IPS DF 6.9 (cell line): ENCODE data around the gene NIPA2.

Experiments
- DNase-seq: peaks from one replicate; pipeline ENCODE4 v3.0.0-alpha.2; 2013; ENCODE audit warnings: low read depth, low spot score
- H3K27ac ChIP-seq: one replicate; pipeline ENCODE4 v1.5.1; 2013; ENCODE audit warnings: low read length, control low read depth
- H3K27me3 ChIP-seq: 2 replicates; pipeline ENCODE4 v1.6.1; 2013; ENCODE audit warnings: mild to moderate bottlenecking, low read length; ENCODE audit not compliant: control insufficient read depth, insufficient read depth
- H3K36me3 ChIP-seq: 2 replicates; pipeline ENCODE4 v1.6.1; 2013; ENCODE audit warnings: low read length; ENCODE audit not compliant: control insufficient read depth, insufficient read depth
- H3K4me1 ChIP-seq: 2 replicates; pipeline ENCODE4 v1.6.1; 2013; ENCODE audit warnings: low read length; ENCODE audit not compliant: control insufficient read depth, insufficient read depth
- H3K4me3 ChIP-seq: 2 replicates; pipeline ENCODE4 v1.5.1; 2013; ENCODE audit warnings: mild to moderate bottlenecking, low read length
- H3K9me3 ChIP-seq: 2 replicates; pipeline ENCODE4 v1.6.1; 2013; ENCODE audit warnings: low read length, inconsistent platforms; ENCODE audit not compliant: control insufficient read depth, insufficient read depth
- WGBS: extraction: QIAGEN DNeasy Blood & Tissue Kit; methylation state at CpG from one replicate; pipeline ENCODE4 v1.1.7; 2013; ENCODE audit warnings: mixed read lengths, missing lambda C conversion rate; ENCODE audit not compliant: insufficient read length, insufficient coverage; 5-methylcytosine and 5-hydroxymethylcytosine counted together

The NIPA2 gene

GRCh38 chr15:22885120-22885519 lies 46.7 kb downstream of the NIPA2 start:
- DNase-seq: no peak
- Histone ChIP-seq H3K4me3 (no peak overlapping the region), H3K4me1 (no peaks in the 10 kb centered on the region), H3K27me3 (no peaks in the 10 kb centered on the region), H3K9me3 (no peaks in the 10 kb centered on the region), H3K27ac (no peak overlapping the region), H3K36me3 (peaks cover 5% of the 10 kb centered on the region; the same call in 1 of the 2 replicates)
- WGBS: no CpG with 5 or more reads among the region's 6 CpGs

- no CpG with 5 or more reads among the region's 14 CpGs for WGBS
- no peak overlapping the region for H3K27ac ChIP-seq
- H3K4me3 ChIP-seq: no peak overlapping the region
- no peak for DNase-seq
- H3K9me3 ChIP-seq: no peaks in the 10 kb centered on the region
- peaks cover 6% of the 10 kb centered on the region; the same call in 1 of the 2 replicates for H3K36me3 ChIP-seq
- no peaks in the 10 kb centered on the region for H3K27me3 ChIP-seq
- H3K4me1 ChIP-seq: no peaks in the 10 kb centered on the region
Observed at GRCh38 chr15:22887157-22887951, 48.9 kb downstream of the NIPA2 start.

- Histone ChIP-seq H3K27me3 (no peaks in the 10 kb centered on the region), H3K4me3 (no peak overlapping the region), H3K27ac (no peak overlapping the region), H3K36me3 (peaks cover 4% of the 10 kb centered on the region; the same call in 1 of the 2 replicates), H3K4me1 (no peaks in the 10 kb centered on the region), H3K9me3 (no peaks in the 10 kb centered on the region)
- no CpG with 5 or more reads among the region's 9 CpGs for WGBS
- DNase-seq: no peak
Observed at GRCh38 chr15:22888120-22888859, 49.8 kb downstream of the NIPA2 start.

- Histone ChIP-seq H3K4me1 (no peaks in the 10 kb centered on the region; the same call in 1 of the 2 replicates), H3K36me3 (peaks cover 4% of the 10 kb centered on the region; the same call in 1 of the 2 replicates), H3K9me3 (no peaks in the 10 kb centered on the region), H3K27ac (no peak overlapping the region), H3K27me3 (no peaks in the 10 kb centered on the region), H3K4me3 (no peak overlapping the region)
- WGBS: no CpG with 5 or more reads among the region's 14 CpGs
- DNase-seq: no peak
Observed at GRCh38 chr15:22889146-22889818, 50.8 kb downstream of the NIPA2 start.

- Histone ChIP-seq H3K4me1 (no peaks in the 10 kb centered on the region; the same call in 1 of the 2 replicates), H3K36me3 (peaks cover 4% of the 10 kb centered on the region; the same call in 1 of the 2 replicates), H3K27ac (no peak overlapping the region), H3K9me3 (no peaks in the 10 kb centered on the region), H3K27me3 (no peaks in the 10 kb centered on the region), H3K4me3 (no peak overlapping the region)
- no CpG with 5 or more reads among the region's 11 CpGs for WGBS
- no peak for DNase-seq
Observed at GRCh38 chr15:22890296-22890695, 51.8 kb downstream of the NIPA2 start.

- no peaks in the 10 kb centered on the region; the same call in 1 of the 2 replicates for H3K4me1 ChIP-seq
- no peaks in the 10 kb centered on the region for H3K27me3 ChIP-seq
- no peaks in the 10 kb centered on the region for H3K9me3 ChIP-seq
- peaks cover 4% of the 10 kb centered on the region; the same call in 1 of the 2 replicates for H3K36me3 ChIP-seq
- no peak overlapping the region for H3K27ac ChIP-seq
- H3K4me3 ChIP-seq: no peak overlapping the region
- no peak for DNase-seq
- WGBS: no CpG with 5 or more reads among the region's 33 CpGs
Observed at GRCh38 chr15:22891426-22892210, 53.2 kb downstream of the NIPA2 start.

GRCh38 chr15:22892333-22892732 lies 53.9 kb downstream of the NIPA2 start:
- no peak for DNase-seq
- peaks cover 4% of the 10 kb centered on the region; the same call in 1 of the 2 replicates for H3K36me3 ChIP-seq
- no peak overlapping the region for H3K4me3 ChIP-seq
- no peaks in the 10 kb centered on the region for H3K27me3 ChIP-seq
- WGBS: no CpG with 5 or more reads among the region's 9 CpGs
- H3K9me3 ChIP-seq: no peaks in the 10 kb centered on the region
- H3K27ac ChIP-seq: no peak overlapping the region
- no peaks in the 10 kb centered on the region; the same call in 1 of the 2 replicates for H3K4me1 ChIP-seq

GRCh38 chr15:22893081-22893480 lies 54.6 kb downstream of the NIPA2 start:
- Histone ChIP-seq H3K4me3 (no peak overlapping the region), H3K36me3 (peaks cover 4% of the 10 kb centered on the region; the same call in 1 of the 2 replicates), H3K27me3 (no peaks in the 10 kb centered on the region), H3K9me3 (no peaks in the 10 kb centered on the region), H3K27ac (no peak overlapping the region), H3K4me1 (no peaks in the 10 kb centered on the region; the same call in 1 of the 2 replicates)
- no CpG with 5 or more reads among the region's 17 CpGs for WGBS
- DNase-seq: no peak

- no peaks in the 10 kb centered on the region; the same call in 1 of the 2 replicates for H3K4me1 ChIP-seq
- H3K9me3 ChIP-seq: no peaks in the 10 kb centered on the region
- no peak overlapping the region for H3K4me3 ChIP-seq
- H3K36me3 ChIP-seq: peaks cover 4% of the 10 kb centered on the region; the same call in 1 of the 2 replicates
- no peak for DNase-seq
- no peaks in the 10 kb centered on the region for H3K27me3 ChIP-seq
- WGBS: no CpG with 5 or more reads among the region's 13 CpGs
- H3K27ac ChIP-seq: no peak overlapping the region
Observed at GRCh38 chr15:22893881-22894280, 55.4 kb downstream of the NIPA2 start.
